GM21825 (cell line): ENCODE measurements around the gene TNS1.

Experiments used
- ATAC-seq: cut with Tn5 transposase; IDR thresholded peaks from one replicate; pipeline ENCODE4 v1.9.1; 2021; ENCODE audit warnings: mild to moderate bottlenecking, moderate library complexity; ENCODE audit not compliant: unreplicated experiment

The TNS1 gene

GRCh38 chr2:217902379-217903141 is 100.2 kb downstream of the TNS1 start:
- ATAC-seq = no peak

DNA sequence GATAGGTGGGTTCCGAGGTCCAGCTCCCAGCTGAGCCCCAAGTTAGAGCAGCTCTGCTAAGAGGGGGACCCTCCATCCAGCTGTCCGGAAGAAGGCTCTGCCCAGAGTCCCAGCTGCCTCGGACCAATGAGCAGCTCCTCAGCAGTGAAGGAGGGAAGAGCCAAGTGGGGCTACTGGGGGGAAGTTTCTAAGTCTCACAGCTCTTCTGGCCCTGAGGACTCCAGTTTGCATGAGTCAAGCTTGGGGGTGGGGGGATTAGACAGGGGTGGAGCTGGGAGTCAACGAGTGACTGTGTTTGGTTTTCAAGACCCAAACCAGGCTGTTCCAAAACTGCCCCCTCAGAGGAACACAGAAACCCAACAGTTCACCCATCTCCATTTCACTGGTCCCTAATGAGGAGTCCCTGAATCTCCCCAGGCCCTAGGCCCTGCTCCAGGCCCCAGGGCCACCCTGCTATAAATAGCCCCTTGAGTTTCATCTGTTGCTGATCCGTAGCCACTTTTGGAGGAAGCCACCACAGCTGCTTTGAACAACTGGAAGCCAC is 100.9 kb downstream of the TNS1 start:
- ATAC-seq = no peak

GRCh38 chr2:217901400-217901799 is 101.4 kb downstream of the TNS1 start:
- no peak for ATAC-seq

GRCh38 chr2:217900780-217901360 is 101.9 kb downstream of the TNS1 start:
- ATAC-seq = no peak

GRCh38 chr2:217900010-217900779 is 102.6 kb downstream of the TNS1 start:
- no peak for ATAC-seq

- ATAC-seq = no peak
Observed at GRCh38 chr2:217899231-217900009, 103.4 kb downstream of the TNS1 start.

DNA sequence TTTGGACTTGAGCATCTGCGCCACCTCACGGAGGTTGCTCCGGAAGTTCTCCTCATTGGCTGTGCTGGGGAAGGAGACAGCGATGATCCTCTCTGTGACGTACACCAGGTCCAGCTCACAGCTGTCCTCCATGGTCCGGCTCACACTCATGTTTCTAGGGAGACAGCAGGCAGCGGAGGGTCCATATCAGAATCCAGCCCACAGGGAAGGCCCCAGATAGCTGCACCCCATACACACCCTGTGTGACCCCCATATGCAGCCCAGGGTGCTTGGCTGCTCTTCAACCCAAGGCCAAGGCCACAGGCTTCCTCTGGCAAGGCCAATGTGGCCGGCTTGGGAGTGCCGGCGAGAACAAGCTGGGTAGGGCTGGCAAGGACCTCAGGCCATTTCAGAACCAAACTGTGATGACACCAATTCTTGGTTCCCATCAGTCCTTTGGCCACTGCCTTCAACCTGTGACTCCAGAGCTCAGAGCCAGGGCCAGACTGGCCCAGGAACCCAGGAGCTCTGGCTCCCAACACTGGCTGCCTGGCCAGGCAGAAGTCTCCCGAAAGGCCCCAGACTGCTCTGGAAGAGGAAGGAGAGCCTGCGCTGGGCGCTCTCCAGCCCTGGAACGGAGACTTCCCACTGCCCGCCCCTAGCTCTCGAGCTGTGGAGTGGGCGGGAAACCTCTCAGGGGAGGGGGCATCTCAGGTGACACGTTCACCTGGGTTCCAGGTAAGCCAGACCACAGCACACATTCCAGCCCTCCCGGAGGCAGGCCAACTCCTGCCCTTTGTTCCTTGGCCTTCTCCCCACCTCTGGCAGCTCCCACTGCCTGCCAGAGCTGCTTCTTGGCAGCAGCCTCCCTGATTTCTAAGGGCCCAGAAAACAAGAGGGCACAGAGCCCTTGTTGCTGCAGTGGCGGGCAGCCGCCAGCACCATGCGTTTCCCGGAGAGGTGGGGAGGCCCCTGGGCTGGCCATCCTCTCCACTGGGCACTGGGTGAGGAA is 104.7 kb downstream of the TNS1 start:
- ATAC-seq = no peak

GRCh38 chr2:217897091-217897715 is 105.6 kb downstream of the TNS1 start:
- no peak for ATAC-seq

DNA sequence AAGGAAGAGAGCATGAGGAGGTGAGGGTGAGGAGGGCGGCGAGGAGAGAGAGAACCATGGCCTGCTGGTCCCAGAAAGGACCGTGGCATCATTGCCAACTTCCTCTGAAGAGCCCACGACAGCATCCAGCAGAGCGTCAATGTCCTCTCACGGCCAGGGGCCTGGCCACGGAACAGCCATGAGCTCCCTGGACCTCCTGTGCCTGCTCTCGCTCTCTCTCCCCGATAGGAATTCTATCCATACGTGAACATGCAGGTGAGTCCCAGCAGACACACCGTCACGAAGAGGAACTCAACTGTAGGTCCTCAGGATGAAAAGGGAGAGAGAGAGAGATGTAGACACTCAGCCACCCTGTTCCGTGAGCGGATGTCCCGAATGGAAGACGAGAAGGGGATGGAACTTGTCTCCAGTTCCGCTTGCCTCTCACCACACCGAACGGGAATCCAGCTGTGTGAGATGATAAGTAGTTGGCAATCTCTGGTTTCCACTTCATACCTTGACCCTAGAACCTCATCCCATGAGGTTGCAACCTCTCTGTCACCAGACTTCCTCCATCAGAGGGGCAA is 107.6 kb downstream of the TNS1 start:
- ATAC-seq = no peak

DNA sequence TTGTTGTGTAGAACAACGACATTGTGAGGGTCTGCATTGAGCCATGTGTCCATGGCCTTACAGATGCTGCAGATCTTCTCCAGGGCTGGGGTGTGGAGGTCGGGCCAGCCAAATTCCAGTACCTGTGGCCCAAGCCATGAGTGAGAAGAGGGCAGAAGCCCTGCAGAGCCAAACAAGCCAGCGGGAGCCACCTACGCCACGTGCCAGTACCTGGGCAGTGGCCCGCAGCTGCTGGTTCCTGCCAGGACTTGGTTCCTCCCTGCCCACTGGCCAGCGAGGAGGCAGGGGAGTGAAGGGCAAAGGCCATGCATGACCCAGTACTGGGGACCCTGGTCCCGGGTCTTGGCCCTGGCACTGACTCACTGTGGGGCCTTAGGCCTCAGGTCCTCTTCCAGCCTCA is 109.4 kb downstream of the TNS1 start:
- ATAC-seq = no peak

DNA sequence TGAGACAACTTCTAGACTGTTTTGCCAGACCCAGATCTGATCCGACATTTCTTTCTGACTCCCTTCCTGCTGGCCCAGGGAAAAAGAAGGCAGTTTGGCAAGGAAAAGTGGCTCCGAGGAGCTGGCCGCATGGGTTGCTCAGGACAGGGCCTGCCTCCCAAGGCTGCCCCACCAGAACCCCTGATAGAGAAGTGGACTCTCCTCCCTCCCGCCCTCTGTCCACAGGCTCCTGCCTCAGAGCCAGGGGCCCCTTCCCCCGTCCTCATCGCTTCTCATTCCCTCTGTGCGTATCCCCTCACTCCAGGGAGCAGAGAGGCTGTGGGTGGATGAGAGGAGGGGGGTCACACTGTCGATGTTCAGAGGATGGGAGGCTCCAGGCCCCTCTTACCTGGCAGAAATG is 110.2 kb downstream of the TNS1 start:
- ATAC-seq = no peak

- no peak for ATAC-seq
Observed at GRCh38 chr2:217890445-217890844, 112.3 kb downstream of the TNS1 start.

- ATAC-seq = no peak
Observed at GRCh38 chr2:217889656-217890055, 113.1 kb downstream of the TNS1 start.

- no peak for ATAC-seq
Observed at GRCh38 chr2:217887841-217888701, 114.7 kb downstream of the TNS1 start.

DNA sequence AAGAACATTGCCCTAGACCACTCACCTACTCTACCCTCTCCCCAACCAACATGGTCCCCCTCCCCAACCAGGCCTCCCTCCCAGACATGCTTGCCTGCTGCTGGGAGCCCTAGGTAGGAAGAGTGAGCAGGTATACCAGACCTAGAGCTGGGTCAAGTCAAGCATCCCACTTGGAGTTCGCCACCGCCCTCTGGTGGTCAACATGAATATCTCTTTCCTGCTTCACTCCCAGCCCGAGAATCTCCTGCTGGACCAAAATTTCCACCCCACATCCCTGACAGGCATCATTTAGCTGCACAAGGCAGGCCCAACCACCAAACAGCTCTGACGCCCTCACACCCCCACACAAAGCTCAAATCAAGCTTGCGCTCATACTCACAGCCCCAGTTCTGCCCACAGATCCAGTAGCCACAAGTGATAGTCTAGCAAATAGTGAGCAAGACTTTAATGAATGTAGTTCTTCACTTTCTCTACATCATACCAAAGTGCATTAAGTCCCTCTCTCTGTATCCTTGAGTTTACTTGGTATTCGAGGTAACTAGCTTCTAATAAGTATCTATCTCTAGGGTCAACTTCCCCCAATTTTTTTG is 116.0 kb downstream of the TNS1 start:
- ATAC-seq = no peak

- ATAC-seq = no peak
Observed at GRCh38 chr2:217886091-217886490, 116.7 kb downstream of the TNS1 start.

DNA sequence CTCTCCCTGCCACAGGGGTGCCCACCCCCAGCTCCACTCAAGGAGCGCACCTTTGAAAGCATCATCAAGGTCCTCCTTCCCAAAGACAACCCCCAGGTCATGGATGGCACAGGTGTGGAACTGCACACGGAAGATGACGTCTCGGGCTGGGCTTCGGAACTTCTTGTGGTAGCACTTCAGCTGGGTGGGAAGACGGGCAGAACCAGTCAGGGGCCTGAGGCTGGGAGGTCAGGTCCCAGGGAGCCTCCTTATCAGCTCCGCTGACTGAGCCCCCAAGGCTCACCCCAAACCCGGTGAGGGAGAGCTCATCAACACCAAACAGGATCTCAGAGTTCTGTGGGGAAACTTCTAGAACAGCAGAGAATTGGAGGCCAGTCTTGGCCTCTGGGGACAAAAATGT is 117.8 kb downstream of the TNS1 start:
- no peak for ATAC-seq

GRCh38 chr2:217880891-217881290 is 121.9 kb downstream of the TNS1 start:
- no peak for ATAC-seq
